Mucosa of rectum (tissue), 2 donors: ENCODE results near the gene ANKRD6.

Source experiments
- H3K27ac ChIP-seq, 2 donors: one replicate each; pipeline ENCODE4 v1.7.0; 2013; ENCODE audit warnings: inconsistent platforms in 2 of 2, low read depth in 2 of 2, low read length in 2 of 2
- H3K27me3 ChIP-seq, 2 donors: one replicate each; pipeline ENCODE4 v1.7.0; 2013; ENCODE audit warnings: low read length in 2 of 2; ENCODE audit not compliant: control insufficient read depth in 2 of 2, insufficient read depth in 2 of 2
- H3K36me3 ChIP-seq, 2 donors: one replicate each; pipeline ENCODE4 v1.7.0; 2013; ENCODE audit warnings: low read length in 2 of 2; ENCODE audit not compliant: control insufficient read depth in 2 of 2, insufficient read depth in 2 of 2
- H3K4me1 ChIP-seq, 2 donors: one replicate each; pipeline ENCODE4 v1.7.0; 2013; ENCODE audit warnings: low read length in 2 of 2, mild to moderate bottlenecking in 1 of 2; ENCODE audit not compliant: control insufficient read depth in 2 of 2, insufficient read depth in 2 of 2
- H3K4me3 ChIP-seq, 2 donors: one replicate each; pipeline ENCODE4 v1.7.0; 2013; ENCODE audit warnings: low read length in 2 of 2
- H3K9ac ChIP-seq, 2 donors: one replicate each; pipeline ENCODE4 v1.7.0; 2013; ENCODE audit warnings: low read length in 2 of 2, low read depth in 1 of 2, mild to moderate bottlenecking in 1 of 2
- H3K9me3 ChIP-seq, 2 donors: one replicate each; pipeline ENCODE4 v1.7.0; 2013; ENCODE audit warnings: low read length in 2 of 2; ENCODE audit not compliant: control insufficient read depth in 2 of 2
- donor health status: healthy.
- donor health status: Normal muscosa, but diverticular disease.

Gene ANKRD6

GRCh38 chr6:89436226-89436625 lies 3.3 kb downstream of the ANKRD6 start:
- H3K36me3 ChIP-seq: no peaks in the 10 kb centered on the region
- no peak overlapping the region for H3K9ac ChIP-seq
- no peak overlapping the region for H3K4me3 ChIP-seq
- peaks cover 6 to 10% of the 10 kb centered on the region in 2 donors for H3K4me1 ChIP-seq
- H3K27me3 ChIP-seq: no peaks in the 10 kb centered on the region
- no peaks in the 10 kb centered on the region for H3K9me3 ChIP-seq
- H3K27ac ChIP-seq: no peak overlapping the region

DNA sequence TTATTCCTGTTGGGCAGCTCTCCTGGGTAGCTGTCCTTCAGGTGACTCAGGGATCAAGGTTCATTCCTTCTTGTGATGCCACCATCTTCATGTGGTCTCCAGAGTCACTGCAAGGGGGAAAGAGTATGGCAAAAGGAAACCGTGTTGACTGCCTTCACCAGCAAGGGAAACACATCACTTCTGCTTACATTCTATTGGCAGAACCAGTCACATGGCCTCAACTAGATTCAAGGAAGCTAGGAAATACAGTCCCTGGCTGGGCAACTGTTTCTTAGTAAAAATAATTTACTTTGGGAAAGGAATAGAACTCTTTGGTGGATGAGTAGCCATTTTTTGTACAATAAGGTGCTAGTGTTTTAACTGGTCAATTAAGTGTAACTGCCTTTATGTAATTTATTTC lies 5.3 kb downstream of the ANKRD6 start:
- H3K36me3 ChIP-seq: no peaks in the 10 kb centered on the region
- no peak overlapping the region for H3K4me3 ChIP-seq
- no peaks in the 10 kb centered on the region for H3K9me3 ChIP-seq
- peaks cover 0 to 4% of the 10 kb centered on the region in 2 donors for H3K4me1 ChIP-seq
- no peaks in the 10 kb centered on the region for H3K27me3 ChIP-seq
- H3K9ac ChIP-seq: no peak overlapping the region
- no peak overlapping the region for H3K27ac ChIP-seq

DNA sequence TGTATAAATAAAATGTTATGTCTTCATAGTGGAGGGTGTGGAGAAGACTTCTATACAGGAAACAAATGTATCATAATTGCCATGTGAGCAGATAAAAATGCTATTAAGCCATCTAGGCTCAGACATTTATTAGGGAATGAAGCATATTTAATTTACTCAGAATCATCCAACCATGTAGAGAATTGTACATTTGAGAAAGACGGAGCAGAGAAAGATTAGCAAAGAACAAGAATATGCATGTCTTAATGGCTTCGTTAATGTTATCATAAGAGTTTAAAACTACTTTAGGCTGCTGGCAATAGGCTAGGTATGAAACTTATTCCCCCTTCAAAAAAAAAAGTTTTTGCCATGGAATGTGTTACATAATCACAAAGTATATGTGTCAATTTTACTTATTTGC lies 6.1 kb downstream of the ANKRD6 start:
- H3K27ac ChIP-seq: no peak overlapping the region

GRCh38 chr6:89440200-89440599 lies 7.2 kb downstream of the ANKRD6 start:
- no peak overlapping the region for H3K9ac ChIP-seq
- H3K27ac ChIP-seq: no peak overlapping the region
- H3K27me3 ChIP-seq: no peaks in the 10 kb centered on the region
- H3K36me3 ChIP-seq: no peaks in the 10 kb centered on the region
- no peaks in the 10 kb centered on the region for H3K4me1 ChIP-seq
- no peaks in the 10 kb centered on the region for H3K9me3 ChIP-seq
- no peak overlapping the region for H3K4me3 ChIP-seq

More for the DNA sequence above, 6.1 kb downstream of the ANKRD6 start:
- Histone ChIP-seq H3K9ac (no peak overlapping the region), H3K27me3 (no peaks in the 10 kb centered on the region), H3K9me3 (no peaks in the 10 kb centered on the region), H3K4me3 (no peak overlapping the region), H3K4me1 (no peaks in the 10 kb centered on the region), H3K36me3 (no peaks in the 10 kb centered on the region)

GRCh38 chr6:89443658-89444057 lies 10.7 kb downstream of the ANKRD6 start:
- Histone ChIP-seq H3K4me1 (no peaks in the 10 kb centered on the region), H3K27me3 (no peaks in the 10 kb centered on the region), H3K4me3 (no peak overlapping the region), H3K36me3 (no peaks in the 10 kb centered on the region), H3K9me3 (no peaks in the 10 kb centered on the region), H3K9ac (no peak overlapping the region), H3K27ac (no peak overlapping the region)

DNA sequence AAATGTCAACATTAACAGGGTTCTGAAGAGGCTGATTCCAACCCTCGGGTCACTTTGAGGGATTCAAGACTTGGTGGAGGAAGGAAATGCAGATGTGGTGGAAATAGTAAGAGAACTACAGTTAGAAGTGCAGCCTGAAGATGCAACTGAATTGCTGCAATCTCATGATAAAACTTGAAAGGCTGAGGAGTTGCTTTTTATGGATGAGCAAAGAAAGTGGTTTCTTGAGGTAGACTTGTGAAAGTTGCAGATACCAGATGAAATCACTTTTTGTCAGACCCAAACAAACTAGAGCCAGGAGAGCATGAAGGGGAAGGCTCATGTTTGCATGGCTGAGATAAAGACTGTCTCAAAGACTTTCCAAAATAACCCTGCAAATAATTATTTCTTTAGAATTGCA lies 16.2 kb downstream of the ANKRD6 start:
- no peaks in the 10 kb centered on the region for H3K27me3 ChIP-seq
- no peaks in the 10 kb centered on the region for H3K4me1 ChIP-seq
- H3K9me3 ChIP-seq: no peaks in the 10 kb centered on the region
- no peak overlapping the region for H3K4me3 ChIP-seq
- no peak overlapping the region for H3K27ac ChIP-seq
- H3K36me3 ChIP-seq: no peaks in the 10 kb centered on the region
- no peak overlapping the region for H3K9ac ChIP-seq

DNA sequence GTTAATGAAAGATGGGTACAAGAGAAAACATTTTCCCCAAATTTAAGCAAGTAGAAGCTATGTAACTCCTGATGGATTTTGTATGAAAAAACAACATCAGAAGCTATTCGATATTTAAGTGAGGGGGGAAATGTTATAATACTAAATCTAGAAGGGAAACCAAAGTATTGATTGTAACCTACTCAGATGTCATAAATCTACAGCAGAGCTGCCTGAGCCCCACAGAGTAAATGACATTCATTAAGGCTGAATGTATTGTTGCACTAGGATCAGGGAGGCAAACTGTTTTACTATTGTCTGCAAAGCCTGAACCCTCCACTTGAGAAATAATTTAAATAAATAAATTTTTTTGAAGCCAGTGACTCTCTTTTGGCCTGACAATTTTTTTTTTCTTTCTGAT lies 19.3 kb downstream of the ANKRD6 start:
- H3K27ac ChIP-seq: no peak overlapping the region
- no peak overlapping the region for H3K4me3 ChIP-seq
- no peak overlapping the region for H3K9ac ChIP-seq
- no peaks in the 10 kb centered on the region for H3K36me3 ChIP-seq
- H3K4me1 ChIP-seq: no peaks in the 10 kb centered on the region
- no peaks in the 10 kb centered on the region for H3K27me3 ChIP-seq
- no peaks in the 10 kb centered on the region for H3K9me3 ChIP-seq

GRCh38 chr6:89454300-89454699 lies 21.3 kb downstream of the ANKRD6 start:
- Histone ChIP-seq H3K4me3 (no peak overlapping the region), H3K27ac (no peak overlapping the region), H3K36me3 (no peaks in the 10 kb centered on the region), H3K9me3 (no peaks in the 10 kb centered on the region), H3K4me1 (no peaks in the 10 kb centered on the region), H3K27me3 (no peaks in the 10 kb centered on the region), H3K9ac (no peak overlapping the region)

GRCh38 chr6:89458704-89459103 lies 25.8 kb downstream of the ANKRD6 start:
- Histone ChIP-seq H3K9me3 (no peaks in the 10 kb centered on the region), H3K27me3 (no peaks in the 10 kb centered on the region), H3K36me3 (no peaks in the 10 kb centered on the region), H3K27ac (no peak overlapping the region), H3K4me3 (no peak overlapping the region), H3K9ac (no peak overlapping the region), H3K4me1 (no peaks in the 10 kb centered on the region)

GRCh38 chr6:89459501-89459900 lies 26.5 kb downstream of the ANKRD6 start:
- no peaks in the 10 kb centered on the region for H3K36me3 ChIP-seq
- H3K4me1 ChIP-seq: no peaks in the 10 kb centered on the region
- no peak overlapping the region for H3K4me3 ChIP-seq
- no peaks in the 10 kb centered on the region for H3K27me3 ChIP-seq
- no peaks in the 10 kb centered on the region for H3K9me3 ChIP-seq
- H3K27ac ChIP-seq: no peak overlapping the region
- H3K9ac ChIP-seq: no peak overlapping the region

- no peak overlapping the region for H3K27ac ChIP-seq
- no peaks in the 10 kb centered on the region for H3K36me3 ChIP-seq
- no peaks in the 10 kb centered on the region for H3K27me3 ChIP-seq
- H3K4me1 ChIP-seq: no peaks in the 10 kb centered on the region
- H3K9me3 ChIP-seq: no peaks in the 10 kb centered on the region
- no peak overlapping the region for H3K9ac ChIP-seq
- H3K4me3 ChIP-seq: no peak overlapping the region
Observed at GRCh38 chr6:89460713-89461112, 27.8 kb downstream of the ANKRD6 start.
